Mononuclear cell (primary cell): ENCODE data around the gene CDH23. TPM values are rescaled to one million over a fixed set of nuclear protein-coding genes. Genes with fewer than 3 reads are reported as not detected.

Experiments used
- H3K27me3 ChIP-seq: 2 replicates; pipeline ENCODE4 v1.6.0; 2011; ENCODE audit warnings: low read length, control low read depth; ENCODE audit not compliant: insufficient read depth
- H3K4me1 ChIP-seq: 2 replicates; pipeline ENCODE4 v1.5.1; 2011; ENCODE audit warnings: mild to moderate bottlenecking, low read length, control low read depth; ENCODE audit not compliant: insufficient read depth
- H3K4me3 ChIP-seq: 2 replicates; pipeline ENCODE4 v1.5.1; 2011; ENCODE audit warnings: mild to moderate bottlenecking, low read length, moderate library complexity
- H3K9me3 ChIP-seq: 2 replicates; pipeline ENCODE4 v1.5.1; 2011; ENCODE audit warnings: low read depth, mild to moderate bottlenecking, control low read depth, low read length
- total RNA-seq: library from RNA; depleted of rRNA; stranded (reverse); fragments of >200 nt; gene quantifications from one replicate; pipeline ENCODE4 v1.2.3, GENCODE V29; 2012

The CDH23 gene
- total RNA-seq, 1 donor = 5.0 TPM

- Histone ChIP-seq H3K9me3 (no peaks in the 10 kb centered on the region), H3K4me3 (peak overlapping the region; percentile 41)
Measured at GRCh38 chr10:71713135-71714030, 316.7 kb downstream of the CDH23 start.

GRCh38 chr10:71714031-71714410 is 317.3 kb downstream of the CDH23 start:
- peaks cover 77% of the 10 kb centered on the region for H3K4me1 ChIP-seq
- no peaks in the 10 kb centered on the region for H3K9me3 ChIP-seq
- peak overlapping the region; percentile 41 for H3K4me3 ChIP-seq
- no peaks in the 10 kb centered on the region for H3K27me3 ChIP-seq

More at GRCh38 chr10:71713135-71714030, 316.7 kb downstream of the CDH23 start:
- peaks cover 81% of the 10 kb centered on the region for H3K4me1 ChIP-seq
- no peaks in the 10 kb centered on the region for H3K27me3 ChIP-seq

DNA sequence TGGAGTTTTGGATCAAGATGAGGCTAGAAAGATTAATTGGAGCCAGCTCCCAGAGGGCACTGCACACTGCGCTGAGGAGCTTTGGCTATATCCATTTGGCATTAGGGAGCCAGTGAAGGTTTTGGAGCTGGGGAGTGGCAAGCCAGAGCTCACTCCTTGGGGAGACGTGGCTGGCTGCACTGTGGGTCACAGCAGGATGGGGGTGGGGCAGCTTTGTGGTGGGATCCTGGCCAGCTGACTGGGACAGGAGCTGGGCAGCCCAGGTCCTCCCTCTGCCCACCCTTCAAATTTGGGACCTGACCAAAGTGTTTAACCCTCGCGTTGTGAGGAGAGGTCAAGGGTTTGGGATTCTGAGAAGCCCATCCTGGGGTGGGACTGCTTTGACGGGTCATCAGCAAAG is 317.9 kb downstream of the CDH23 start:
- Histone ChIP-seq H3K27me3 (no peaks in the 10 kb centered on the region), H3K9me3 (no peaks in the 10 kb centered on the region), H3K4me1 (peaks cover 72% of the 10 kb centered on the region), H3K4me3 (peak overlapping the region; percentile 41)

DNA sequence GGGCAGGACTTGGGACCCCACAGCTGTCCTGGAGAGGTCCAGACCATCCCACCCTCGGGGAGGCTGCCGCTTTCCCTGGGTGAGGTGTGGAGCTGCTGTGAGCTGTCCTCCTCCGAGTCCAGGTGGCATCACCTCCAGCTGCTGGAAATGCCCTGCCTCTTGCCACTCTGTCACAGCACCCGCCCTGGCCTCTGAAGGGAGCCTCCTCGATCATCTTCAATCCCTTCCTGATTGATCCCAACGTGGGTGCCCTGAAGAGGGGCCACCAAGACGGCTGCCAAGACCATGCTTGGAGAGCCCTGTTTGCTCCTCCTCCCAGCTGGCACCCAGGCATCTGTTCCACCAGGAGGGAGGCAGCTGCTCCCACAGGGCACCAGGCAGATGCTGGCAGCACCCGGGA is 318.3 kb downstream of the CDH23 start:
- Histone ChIP-seq H3K27me3 (no peaks in the 10 kb centered on the region), H3K9me3 (no peaks in the 10 kb centered on the region), H3K4me3 (peak overlapping the region; percentile 41), H3K4me1 (peaks cover 72% of the 10 kb centered on the region)

GRCh38 chr10:71715860-71716259 is 319.1 kb downstream of the CDH23 start:
- peak overlapping the region; percentile 41 for H3K4me3 ChIP-seq
- H3K4me1 ChIP-seq = peaks cover 71% of the 10 kb centered on the region
- H3K27me3 ChIP-seq = no peaks in the 10 kb centered on the region
- H3K9me3 ChIP-seq = no peaks in the 10 kb centered on the region

DNA sequence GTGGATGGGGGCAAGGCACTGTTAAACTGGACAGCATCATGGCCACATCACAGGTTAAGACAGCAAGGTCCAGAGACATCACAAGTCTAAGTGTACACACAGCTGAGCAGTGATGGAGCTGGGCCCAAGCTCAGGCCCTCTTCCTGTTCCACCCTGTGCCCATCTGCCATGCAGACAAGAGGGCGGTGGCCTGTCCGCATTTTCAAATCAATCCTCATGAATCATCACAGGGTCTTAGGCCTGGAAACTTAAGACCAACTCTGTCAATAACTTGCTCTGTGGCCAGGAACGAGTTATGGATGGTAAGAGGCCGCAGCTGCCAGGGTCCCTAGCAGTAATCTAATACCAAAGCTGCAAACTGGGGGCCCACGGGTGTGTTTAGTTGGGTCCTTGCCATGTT is 319.7 kb downstream of the CDH23 start:
- H3K27me3 ChIP-seq = no peaks in the 10 kb centered on the region
- no peaks in the 10 kb centered on the region for H3K9me3 ChIP-seq
- H3K4me3 ChIP-seq = peak overlapping the region; percentile 41
- H3K4me1 ChIP-seq = peaks cover 67% of the 10 kb centered on the region

DNA sequence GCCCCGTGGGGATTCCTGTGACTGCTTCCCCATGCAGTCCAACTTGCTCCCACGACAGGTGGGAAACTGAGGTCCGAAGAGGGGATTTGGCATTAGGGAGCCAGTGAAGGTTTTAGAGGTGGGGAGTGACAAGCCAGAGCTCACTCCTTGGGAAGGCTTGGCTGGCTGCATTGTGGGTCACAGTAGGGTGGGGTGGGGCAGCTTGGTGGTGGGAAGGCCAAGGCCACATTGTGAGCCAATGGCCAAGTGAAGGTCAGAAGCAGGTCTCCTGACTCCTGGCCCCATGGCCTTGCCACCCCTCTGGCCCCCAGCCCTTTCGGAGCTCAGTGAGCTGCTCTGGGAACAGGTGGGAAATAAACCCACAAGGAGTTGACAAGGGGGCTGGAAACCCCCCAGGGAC is 320.3 kb downstream of the CDH23 start:
- Histone ChIP-seq H3K27me3 (no peaks in the 10 kb centered on the region), H3K9me3 (no peaks in the 10 kb centered on the region), H3K4me3 (peak overlapping the region; percentile 41), H3K4me1 (peaks cover 65% of the 10 kb centered on the region)

- Histone ChIP-seq H3K4me1 (peaks cover 60% of the 10 kb centered on the region), H3K27me3 (no peaks in the 10 kb centered on the region), H3K9me3 (no peaks in the 10 kb centered on the region), H3K4me3 (no peak overlapping the region)
Measured at GRCh38 chr10:71717551-71717951, 320.8 kb downstream of the CDH23 start.

GRCh38 chr10:71718165-71718698 is 321.5 kb downstream of the CDH23 start:
- H3K4me1 ChIP-seq = peaks cover 54% of the 10 kb centered on the region
- no peak overlapping the region for H3K4me3 ChIP-seq
- H3K27me3 ChIP-seq = no peaks in the 10 kb centered on the region
- H3K9me3 ChIP-seq = no peaks in the 10 kb centered on the region

- H3K9me3 ChIP-seq = no peaks in the 10 kb centered on the region
- no peaks in the 10 kb centered on the region for H3K27me3 ChIP-seq
- peaks cover 54% of the 10 kb centered on the region for H3K4me1 ChIP-seq
- no peak overlapping the region for H3K4me3 ChIP-seq
Measured at GRCh38 chr10:71719042-71719441, 322.3 kb downstream of the CDH23 start.

DNA sequence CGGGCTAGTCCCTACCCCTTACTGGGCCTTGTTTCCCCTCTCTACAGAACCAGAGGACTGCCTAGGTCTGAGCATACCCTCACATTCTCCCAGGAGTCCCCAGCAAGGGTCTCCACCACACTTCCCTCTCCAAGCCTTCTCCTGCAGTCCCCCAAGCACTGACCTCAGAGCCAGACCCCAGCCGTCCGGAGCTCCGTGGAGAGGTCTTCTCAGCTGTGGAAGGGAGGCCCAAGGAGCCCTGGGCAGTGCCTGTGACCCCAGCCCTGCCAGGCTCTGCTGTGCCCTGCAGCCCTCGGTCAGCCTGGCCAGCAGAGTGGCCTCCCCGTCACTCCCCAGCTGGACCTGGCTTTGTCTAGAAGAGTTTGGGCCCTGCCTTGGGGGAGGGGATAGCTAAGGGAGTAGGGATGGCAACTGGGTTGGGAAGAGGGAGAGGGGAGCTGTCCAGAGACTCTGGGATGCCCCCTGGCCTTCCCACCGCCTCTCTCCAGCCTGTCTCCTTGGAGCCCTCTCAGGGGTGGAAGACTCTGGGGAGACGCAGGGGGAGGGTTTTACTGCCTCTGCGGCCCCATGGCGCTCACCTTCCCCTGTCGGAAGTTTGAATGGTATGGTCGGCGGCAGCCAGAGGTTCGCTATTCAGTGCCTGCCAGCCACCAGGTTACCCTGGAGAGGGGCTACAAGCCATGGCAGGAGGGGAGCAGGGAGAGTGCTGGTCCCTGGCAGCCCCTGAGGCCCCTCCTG is 322.9 kb downstream of the CDH23 start, which contains the start of gene C10orf105:
TSS of gene C10orf105 (minus strand) at position 315 of the 738 bp plus-strand sequence. CDS start 3,441 bp downstream, outside the sequence.
- Histone ChIP-seq H3K9me3 (no peaks in the 10 kb centered on the region), H3K27me3 (no peaks in the 10 kb centered on the region), H3K4me1 (peaks cover 54% of the 10 kb centered on the region), H3K4me3 (no peak within 1 kb of the TSS)

GRCh38 chr10:71720288-71720687 is 323.6 kb downstream of the CDH23 start:
- Histone ChIP-seq H3K4me3 (no peak overlapping the region), H3K9me3 (no peaks in the 10 kb centered on the region), H3K4me1 (peaks cover 54% of the 10 kb centered on the region), H3K27me3 (no peaks in the 10 kb centered on the region)

DNA sequence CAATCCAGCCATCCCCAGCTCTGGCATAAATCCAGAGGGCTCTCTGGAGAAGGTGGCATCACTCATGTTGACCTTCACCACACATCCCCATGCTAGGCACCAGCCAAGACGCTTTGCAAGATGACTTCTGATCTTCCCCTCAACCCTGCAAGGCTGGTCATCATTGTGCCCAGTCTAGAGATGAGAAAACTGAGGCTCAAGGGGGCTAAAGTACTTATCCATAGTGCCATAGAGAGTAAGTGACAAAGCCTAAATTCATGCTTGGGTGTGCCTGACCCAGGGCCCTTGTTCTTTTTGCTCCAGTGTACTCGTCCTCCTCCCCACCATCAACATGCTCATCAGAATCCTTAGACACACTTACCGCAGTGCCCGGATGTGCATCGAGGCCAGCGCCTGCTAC is 324.6 kb downstream of the CDH23 start:
- Histone ChIP-seq H3K27me3 (no peaks in the 10 kb centered on the region), H3K4me1 (peaks cover 54% of the 10 kb centered on the region), H3K9me3 (no peaks in the 10 kb centered on the region), H3K4me3 (no peak overlapping the region)

GRCh38 chr10:71722849-71723248 is 326.1 kb downstream of the CDH23 start:
- peaks cover 54% of the 10 kb centered on the region for H3K4me1 ChIP-seq

DNA sequence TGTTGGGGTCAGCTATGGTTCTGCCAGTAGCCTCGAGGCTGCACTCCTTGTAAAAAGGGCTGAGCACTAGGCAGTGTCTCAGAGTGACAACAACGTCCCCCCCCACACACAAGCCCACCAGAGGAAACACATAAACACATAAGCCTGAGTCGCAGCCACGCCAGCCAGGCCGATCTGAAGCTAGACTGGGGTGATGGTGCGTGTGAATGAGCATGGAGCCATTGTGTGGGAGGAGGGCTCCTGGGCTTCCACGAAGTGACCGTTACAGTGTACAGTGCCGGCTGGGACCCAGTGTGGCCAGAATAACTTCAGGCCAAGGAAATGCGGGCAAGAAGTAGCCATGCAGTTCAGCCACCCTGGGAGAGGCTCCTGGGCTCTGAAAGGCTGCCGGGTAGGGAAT is 326.6 kb downstream of the CDH23 start:
- H3K4me1 ChIP-seq = peaks cover 56% of the 10 kb centered on the region

More at GRCh38 chr10:71722849-71723248, 326.1 kb downstream of the CDH23 start:
- Histone ChIP-seq H3K27me3 (no peaks in the 10 kb centered on the region), H3K4me3 (no peak overlapping the region), H3K9me3 (no peaks in the 10 kb centered on the region)

More for the DNA sequence above, 326.6 kb downstream of the CDH23 start:
- H3K27me3 ChIP-seq = no peaks in the 10 kb centered on the region
- no peak overlapping the region for H3K4me3 ChIP-seq
- no peaks in the 10 kb centered on the region for H3K9me3 ChIP-seq
